ENCODE data around the gene EGFL6.
"Not testable (repeated sequence)": the region's sequence is repeated elsewhere in the genome, so short reads cannot be mapped to it uniquely, and the experiment has no call there.

The EGFL6 gene

DNA sequence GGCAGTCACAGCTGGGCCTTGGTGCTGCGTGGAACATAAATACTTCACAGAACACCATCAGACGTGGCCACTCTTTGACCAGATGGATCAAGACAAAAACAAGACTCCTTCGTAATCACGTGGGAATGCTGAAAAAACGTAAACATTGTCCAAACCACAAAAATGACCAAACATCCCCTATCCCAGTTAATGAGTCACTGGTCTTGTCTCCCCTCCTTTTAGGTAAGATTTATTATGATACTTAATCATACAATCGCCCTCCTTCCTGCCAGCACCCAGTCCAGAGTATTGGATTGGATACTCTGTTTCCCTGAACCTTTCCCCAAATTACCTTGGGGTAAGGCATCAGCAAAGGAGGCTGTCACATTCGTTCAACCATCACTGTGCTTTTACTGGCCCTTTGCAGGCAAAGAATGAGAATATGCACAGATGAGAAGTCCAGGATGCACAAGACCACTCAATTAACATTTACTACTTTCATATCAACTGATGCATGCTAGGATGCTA, 82.9 kb downstream of the EGFL6 start:
- in situ Hi-C loops (cut with HindIII; ENCODE audit: low sequenced_read_pairs), result no loop called here

DNA sequence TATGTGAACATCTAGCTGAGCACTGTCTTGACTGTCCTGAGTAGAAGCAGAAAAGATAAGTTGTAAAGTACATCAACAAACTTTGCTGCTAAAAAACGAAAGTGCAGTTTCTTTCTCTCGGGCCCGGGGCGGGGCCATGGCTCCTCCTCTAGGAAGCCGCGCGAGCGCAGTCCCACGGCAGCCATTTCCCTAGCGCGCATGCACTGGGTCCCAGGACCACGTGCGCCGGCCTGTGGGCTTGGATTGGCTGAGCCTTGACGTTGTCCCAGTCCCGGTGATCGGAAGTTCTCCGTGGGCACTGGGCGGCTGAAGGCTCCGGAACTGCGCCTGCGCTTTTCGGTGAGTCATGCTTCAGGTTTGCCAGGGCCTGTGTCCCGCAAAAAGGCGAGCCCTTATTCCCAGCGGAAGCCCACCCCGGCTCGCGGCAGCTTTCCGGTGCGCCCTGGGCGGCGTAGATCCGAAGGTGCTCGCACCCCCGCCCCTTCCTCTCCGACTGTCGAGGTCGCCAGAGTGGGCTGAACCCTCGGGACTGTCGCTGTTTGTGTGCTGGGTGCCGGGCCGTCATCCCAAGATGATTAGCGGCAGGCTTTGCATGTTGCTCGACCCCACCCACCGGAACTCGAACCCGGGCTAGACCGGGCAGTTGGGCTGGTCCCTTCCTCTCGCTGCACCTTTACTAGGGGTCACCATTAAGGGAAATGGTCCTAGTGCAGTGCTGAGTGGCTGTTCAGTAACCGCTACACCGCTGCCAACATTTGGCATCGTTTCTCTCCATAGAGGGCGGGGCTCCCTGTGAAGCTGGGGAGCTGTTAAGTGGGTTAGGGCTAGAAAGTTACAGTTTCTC, 83.7 kb downstream of the EGFL6 start, which contains the start of gene TCEANC:
Gene TCEANC, plus strand, starts transcription at position 292 of the 844 bp plus-strand sequence. CDS start 9,368 bp downstream, outside the sequence.
- in situ Hi-C loops (cut with HindIII; ENCODE audit: low sequenced_read_pairs), result no loop called here

DNA sequence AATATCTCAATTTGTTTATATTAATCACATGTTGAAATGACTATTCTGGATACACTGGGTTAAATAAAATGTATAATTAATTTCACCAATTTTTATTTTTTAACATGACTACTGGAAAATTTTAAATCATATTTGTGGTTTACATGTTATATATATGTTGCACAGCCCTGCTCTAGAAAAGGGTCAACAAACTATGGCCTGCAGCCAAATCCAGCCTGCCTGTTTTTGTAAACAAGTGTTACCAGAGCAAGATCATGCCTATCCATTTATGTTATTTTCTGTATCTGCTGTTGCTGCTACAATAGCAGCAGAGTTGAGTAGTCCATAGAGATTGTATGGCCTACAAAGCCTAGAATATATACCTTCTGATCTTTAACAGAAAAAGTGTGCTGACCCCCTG, 84.7 kb downstream of the EGFL6 start:
- in situ Hi-C loops (cut with HindIII; ENCODE audit: low sequenced_read_pairs), result no loop called here

DNA sequence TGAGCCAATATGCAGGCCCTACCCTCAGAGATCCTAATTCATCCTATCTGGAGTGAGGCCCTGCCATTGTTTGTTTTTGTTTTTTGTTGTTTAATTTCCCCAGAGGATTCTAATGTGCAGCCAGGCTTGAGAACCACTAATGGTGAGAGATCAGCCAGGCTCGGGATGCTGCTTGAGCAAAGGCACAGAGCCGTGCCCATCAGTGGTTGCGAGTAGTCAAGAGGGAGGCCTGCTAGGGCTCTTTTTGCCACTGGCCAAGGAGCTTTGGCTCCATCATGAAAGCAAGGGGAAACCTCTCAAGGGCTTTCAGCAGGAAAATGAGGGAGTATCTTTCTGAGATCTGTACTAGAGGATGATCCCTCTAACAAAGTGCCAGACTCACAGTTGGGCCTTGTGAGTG, 86.3 kb downstream of the EGFL6 start:
- in situ Hi-C loops (cut with HindIII; ENCODE audit: low sequenced_read_pairs), result no loop called here

DNA sequence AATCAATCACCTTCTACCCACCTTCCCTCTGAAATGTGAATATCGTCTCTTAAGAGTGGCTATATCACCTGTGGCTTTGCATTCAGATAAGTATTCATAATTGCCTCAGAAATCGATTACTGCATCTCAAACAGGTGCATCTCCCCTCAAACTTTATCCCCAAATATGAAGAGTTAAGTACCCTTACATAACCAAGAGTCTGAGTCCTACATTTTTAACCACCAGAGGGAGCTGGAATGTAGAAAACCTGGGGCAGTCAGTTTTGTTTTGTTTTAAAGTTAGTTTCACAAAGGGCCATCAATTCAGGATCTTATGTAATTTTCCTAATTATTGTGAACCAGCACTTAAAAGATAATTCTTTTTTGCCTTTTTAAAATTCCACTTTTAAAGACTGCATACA, 89.2 kb downstream of the EGFL6 start:
- in situ Hi-C loops (cut with HindIII; ENCODE audit: low sequenced_read_pairs), result no loop called here

DNA sequence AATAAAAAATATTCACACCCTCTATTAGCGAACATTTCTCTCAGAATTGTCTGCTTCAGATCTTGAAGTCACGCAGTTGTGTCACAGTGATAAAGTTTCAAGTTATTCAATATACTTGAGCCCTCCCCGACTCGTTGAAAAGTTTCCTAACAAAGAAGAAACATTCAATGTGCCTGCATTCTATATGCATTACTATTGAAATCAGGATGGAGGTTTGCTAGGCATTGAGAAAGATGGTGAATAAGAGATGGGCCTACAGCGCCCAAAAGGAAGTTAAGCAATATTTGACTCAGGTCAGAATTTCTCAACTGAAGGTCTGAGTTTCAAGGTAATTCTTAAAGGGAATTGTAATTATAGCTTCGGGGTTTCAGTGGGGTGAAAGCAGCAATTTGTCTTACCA, 89.7 kb downstream of the EGFL6 start:
- in situ Hi-C loops (cut with HindIII; ENCODE audit: low sequenced_read_pairs), result no loop called here

DNA sequence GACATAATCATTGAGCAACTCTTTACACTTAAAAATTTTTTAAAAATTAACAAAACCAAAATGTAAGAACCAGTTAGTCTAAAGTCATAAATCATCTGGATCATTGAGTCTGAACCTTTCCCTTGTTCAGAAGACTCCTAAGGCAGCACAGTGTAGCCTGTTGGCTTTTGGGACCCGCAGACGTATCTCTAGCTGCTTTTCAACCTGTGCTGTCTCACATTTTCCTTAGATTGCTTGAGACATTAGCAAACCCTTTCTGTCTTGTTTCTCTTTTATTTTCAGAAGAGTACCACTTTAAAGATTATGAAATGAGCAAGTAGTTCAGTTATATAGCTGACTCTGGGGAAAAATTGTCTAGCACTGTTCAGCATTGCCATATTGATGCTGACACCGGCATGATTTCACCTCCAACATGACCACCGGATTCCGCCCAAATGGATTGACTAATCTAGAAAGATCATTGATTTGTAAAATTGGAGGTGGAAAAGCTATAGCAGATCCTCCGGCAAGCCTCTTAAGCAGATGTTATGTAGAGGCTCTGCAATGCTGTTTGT, 92.4 kb downstream of the EGFL6 start:
- in situ Hi-C loops (cut with HindIII; ENCODE audit: low sequenced_read_pairs), result no loop called here

DNA sequence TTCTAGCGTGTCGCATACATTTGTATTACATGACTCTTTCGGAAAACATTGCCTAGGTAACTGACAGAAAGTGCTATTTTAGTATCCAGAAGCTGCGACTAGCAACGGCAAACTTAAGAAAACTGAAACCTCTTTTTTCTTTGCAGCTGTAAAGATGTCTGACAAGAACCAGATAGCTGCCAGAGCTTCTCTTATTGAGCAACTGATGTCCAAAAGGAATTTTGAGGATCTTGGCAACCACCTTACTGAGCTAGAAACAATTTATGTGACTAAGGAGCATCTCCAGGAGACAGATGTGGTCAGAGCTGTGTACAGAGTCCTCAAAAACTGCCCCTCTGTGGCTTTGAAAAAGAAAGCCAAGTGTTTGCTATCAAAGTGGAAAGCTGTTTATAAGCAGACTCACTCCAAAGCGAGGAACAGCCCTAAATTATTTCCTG, 93.0 kb downstream of the EGFL6 start:
- in situ Hi-C loops (cut with HindIII; ENCODE audit: low sequenced_read_pairs), result no loop called here

DNA sequence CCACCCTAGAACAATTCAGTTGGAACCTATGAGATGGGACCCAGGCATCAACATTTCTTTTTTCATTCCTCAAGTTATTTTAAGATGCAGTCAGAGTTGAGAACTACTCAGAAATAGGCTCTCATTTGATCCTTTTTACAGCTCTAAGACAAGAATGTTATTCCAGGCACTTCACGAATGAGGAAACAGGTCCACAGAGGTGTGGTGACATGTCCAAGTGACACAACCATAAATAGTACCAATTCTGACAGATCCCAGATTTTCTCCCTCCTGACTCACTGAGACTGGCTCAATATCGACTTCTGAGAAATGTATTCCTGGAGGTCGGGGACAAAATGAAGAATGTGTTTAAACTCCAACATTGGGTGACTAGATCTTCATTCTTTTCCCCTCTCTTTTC, 94.6 kb downstream of the EGFL6 start:
- in situ Hi-C loops (cut with HindIII; ENCODE audit: low sequenced_read_pairs), result no loop called here

DNA sequence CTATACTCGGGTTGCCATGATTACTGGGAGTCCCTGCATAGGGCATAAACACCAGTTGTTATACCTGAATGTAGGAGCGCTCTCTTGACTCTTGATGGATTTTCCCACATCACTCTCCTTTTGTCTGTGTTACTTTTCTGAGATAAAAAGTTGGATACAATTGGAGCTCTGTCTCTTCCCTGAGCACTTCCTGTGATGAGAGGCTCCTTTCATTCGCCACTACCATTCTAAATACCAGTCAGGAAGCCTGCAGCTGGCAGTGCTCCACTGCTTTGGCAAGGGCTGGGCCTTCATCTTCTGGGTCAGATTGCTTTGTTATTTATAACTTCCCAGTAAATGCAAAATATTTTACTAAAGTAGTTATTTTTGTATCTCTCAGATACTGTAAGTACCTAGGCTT, 97.4 kb downstream of the EGFL6 start:
- in situ Hi-C loops (cut with HindIII; ENCODE audit: low sequenced_read_pairs), result no loop called here

DNA sequence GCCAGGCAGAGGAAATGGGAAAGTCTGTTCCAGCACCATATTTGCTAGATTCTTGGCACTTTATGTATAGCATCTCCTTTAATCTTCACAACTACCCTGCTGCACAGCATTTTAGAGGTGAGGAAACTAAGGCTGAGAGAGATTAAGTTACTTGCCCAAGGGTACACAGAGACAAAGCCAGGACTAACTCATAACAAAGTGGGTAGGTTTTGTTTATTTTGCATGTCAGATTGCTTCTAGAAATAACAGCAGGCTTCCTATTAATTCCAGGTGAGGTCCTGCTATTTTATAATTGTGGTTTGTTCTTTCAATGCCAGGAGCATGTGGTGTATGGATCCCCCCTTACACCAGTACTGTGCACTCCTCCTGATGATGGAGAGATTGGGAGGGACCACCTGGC, 98.5 kb downstream of the EGFL6 start:
- in situ Hi-C loops (cut with HindIII; ENCODE audit: low sequenced_read_pairs), result no loop called here

DNA sequence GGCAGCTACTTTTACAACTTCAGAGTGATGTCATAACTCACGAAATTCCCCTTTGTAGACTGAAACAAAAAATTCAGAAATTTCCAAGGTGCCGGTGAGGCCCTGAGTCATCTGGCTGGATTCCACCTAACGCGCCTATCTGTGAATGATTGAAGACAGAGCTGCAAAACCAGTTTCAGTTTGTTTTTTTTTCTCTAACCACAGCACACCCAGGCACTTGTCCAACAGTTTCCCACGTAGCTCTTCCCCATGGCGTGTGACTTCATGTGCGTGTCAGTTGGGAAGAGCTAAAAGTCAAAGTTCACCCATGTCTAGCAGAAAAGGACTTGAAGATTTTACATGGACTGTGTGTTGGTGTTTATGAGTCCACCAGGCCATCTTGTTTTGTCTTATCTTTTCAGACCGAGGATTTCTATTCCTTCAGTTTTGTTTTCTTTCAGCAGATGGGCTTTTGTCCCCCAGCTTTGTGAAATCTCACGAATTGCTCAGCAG, 99.9 kb downstream of the EGFL6 start:
- in situ Hi-C loops (cut with HindIII; ENCODE audit: low sequenced_read_pairs), result no loop called here

DNA sequence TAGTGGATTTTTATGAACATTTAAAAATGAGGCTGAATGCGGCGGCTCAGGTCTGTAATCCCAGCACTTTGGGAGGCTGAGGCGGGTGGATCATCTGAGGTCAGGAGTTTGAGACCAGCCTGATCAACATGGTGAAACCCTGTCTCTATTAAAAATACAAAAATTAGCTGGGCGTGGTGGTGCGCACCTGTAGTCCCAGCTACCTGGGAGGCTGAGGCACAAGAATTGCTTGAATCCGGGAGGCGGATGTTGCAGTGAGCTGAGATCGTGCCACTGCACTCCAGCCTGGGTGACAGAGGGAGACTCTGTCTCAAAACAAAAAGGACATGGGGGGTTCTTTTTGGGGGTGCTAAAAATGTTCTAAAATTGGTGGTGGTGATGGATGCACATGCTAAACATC, 100.4 kb downstream of the EGFL6 start:
- in situ Hi-C loops (cut with HindIII; ENCODE audit: low sequenced_read_pairs), result not testable (repeated sequence)

DNA sequence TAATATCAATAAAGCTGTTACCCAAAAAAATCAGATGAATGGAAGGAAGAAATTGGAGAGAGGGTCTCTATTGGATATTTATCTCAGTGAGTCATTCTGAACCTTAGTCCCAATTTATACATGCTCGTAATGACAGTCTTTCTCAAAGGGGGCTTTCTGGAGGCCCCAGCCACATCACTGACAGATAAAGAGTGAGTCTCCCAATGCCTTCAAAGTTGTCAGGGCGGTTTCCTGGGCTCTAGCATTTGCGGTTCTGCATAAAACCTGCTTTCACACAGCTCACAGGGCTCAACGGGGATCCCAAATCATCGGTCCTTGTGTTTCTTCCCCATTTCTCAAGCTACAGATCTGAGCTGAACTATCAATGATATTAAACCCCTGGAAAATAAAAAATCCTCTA, 100.8 kb downstream of the EGFL6 start:
- in situ Hi-C loops (cut with HindIII; ENCODE audit: low sequenced_read_pairs), result no loop called here

DNA sequence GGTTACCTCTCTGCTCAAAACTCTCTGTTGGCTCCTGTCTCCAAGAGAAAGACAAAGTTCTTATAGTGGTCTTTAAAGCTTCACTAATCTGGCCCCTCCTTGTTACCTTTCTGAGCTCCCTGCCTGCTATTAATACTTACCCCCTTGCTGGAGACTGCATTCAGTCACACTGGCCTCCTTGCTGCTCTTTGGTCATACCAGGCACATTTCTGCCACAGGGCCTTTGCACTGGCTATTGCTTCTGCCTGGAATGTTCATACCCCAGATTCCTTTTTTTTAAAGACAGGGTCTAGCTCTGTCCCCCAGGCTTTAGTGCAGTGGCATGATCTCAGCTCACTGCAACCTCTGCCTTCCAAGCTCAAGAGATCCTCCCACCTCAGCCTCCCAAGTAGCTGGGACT, 103.6 kb downstream of the EGFL6 start:
- in situ Hi-C loops (cut with HindIII; ENCODE audit: low sequenced_read_pairs), result no loop called here

DNA sequence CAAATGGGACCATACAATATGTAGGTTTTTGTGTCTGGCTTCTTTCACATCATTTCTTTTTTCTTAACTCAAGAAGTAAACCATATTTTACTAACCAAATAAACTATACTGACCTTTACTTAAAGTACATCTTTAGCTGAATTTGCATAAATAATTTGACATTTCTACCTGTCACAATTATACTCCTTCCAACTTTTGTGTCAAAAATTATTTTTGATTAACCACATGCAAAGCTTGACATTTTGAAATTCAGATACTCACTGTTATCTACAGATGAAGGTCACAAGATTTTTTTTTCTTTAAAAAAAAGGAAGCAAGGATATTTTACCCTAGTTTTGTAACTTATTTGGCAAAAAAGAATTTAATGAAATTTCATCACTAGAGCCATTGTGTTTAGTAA, 107.5 kb downstream of the EGFL6 start:
- in situ Hi-C loops (cut with HindIII; ENCODE audit: low sequenced_read_pairs), result no loop called here

DNA sequence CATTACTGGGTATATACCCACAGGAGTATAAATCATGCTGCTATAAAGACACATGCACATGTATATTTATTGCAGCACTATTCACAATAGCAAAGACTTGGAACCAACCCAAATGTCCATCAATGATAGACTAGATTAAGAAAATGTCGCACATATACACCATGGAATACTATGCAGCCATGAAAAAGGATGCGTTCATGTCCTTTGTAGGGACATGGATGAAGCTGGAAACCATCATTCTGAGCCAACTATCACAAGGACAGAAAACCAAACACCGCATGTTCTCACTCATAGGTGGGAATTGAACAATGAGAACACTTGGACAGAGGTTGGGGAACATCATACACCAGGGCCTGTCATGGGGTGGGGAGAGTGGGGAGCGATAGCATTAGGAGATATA, 110.3 kb downstream of the EGFL6 start:
- in situ Hi-C loops (cut with HindIII; ENCODE audit: low sequenced_read_pairs), result not testable (repeated sequence)

DNA sequence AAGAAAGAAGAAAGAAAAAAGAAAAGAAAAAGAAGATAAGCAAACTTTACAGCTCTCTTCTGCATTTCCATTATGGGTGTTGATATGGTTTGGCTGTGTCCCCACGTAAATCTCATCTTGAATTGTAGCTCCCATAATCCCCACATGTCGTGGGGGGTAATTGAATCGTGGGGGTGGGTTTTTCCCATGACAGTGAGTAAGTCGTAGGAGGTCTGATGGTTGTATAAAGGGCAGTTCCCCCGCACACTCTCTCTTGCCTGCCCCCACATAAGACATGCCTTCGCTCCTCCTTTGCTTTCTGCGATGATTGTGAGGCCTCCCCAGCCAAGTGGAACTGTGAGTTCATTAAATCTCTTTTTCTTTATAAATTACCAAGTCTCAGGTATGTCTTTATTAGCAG, 112.2 kb downstream of the EGFL6 start:
- in situ Hi-C loops (cut with HindIII; ENCODE audit: low sequenced_read_pairs), result no loop called here
